HG03060 (cell line): ENCODE measurements around the gene HUNK.

ENCODE experiments used
- ATAC-seq: cut with Tn5 transposase; IDR thresholded peaks from one replicate; pipeline ENCODE4 v1.9.1; 2021; ENCODE audit warnings: low read depth, moderate number of reproducible peaks; ENCODE audit not compliant: unreplicated experiment

The HUNK gene

DNA sequence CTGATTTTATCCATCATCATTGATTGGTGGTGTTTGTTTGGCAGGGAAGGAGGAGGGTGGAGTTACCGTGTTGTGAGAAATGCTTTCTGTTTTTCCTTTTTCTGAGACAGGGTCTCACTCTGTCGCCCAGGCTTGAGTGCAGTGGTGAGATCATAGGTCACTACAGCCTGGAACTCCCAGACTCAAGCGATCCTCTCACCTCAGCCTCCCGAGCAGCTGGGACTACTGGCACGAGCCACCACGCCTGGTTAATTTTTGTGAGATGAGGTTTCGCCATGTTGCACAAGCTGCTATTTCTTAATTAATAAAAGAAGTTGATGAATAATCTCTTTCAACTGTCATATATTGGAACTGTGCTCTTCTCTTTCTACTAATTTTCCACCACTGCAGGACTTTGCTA is 44.3 kb downstream of the HUNK start:
- ATAC-seq: no peak

DNA sequence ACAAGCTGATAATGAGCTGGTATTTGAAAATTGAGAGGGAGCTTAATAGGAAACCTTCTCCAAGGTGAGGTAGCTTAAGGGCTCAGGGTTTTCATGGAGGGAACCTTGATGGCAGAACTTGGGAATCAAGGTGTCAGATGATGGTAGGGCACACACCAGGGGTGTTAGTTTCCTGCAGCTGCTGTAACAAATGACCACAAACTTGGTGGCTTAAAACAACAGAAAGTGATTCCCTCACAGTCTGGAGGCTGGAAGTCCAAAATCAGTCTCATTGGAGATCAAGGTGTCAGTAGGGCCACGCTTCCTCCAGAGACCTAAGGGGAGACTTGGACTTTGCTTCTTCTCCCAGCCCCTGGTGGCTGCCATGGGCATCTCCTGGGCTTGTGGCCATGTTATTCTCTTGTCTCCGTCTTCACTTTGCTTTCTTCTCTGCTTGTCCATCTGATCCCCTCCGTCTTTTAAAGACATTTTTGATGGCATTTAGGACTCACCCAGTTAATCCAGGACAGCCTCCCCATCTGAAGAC is 45.5 kb downstream of the HUNK start:
- no peak for ATAC-seq

DNA sequence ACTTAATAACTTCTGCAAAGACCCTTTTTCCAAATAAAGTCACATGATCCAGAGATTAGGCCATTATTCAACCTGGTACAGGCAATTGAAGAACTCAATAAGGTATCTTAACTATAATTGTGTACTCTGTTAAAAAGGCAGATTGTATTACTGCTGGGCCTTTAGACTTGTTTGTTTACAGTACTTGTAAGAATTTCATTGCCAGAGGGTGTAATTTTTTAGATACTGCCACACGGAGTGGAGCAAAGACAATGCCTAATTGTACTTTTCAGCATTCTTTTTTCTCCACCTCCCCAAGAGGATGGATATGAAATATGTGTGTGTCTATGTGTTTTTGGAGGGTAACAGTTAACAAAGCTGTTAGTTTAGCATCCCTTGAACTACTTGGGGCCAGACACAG is 47.5 kb downstream of the HUNK start:
- no peak for ATAC-seq

DNA sequence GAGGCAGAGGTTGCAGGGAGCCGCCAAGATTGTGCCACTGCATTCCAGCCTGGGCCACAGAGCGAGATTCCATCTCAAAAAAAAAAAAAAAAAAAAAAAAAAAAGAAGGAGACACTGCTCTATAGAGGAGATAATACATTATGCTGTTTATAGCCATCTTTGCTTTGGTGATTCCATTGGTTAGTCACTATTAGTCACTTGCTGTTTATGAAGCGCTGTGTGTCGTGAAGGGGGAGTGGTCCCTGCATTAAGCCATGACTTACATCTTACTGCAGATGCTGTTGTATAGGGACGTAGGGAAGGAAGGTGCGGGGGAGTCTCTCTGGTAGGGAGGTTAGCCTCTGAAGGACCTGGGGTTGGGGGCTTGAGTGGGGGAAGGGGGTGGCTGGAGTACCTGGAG is 48.3 kb downstream of the HUNK start:
- no peak for ATAC-seq

DNA sequence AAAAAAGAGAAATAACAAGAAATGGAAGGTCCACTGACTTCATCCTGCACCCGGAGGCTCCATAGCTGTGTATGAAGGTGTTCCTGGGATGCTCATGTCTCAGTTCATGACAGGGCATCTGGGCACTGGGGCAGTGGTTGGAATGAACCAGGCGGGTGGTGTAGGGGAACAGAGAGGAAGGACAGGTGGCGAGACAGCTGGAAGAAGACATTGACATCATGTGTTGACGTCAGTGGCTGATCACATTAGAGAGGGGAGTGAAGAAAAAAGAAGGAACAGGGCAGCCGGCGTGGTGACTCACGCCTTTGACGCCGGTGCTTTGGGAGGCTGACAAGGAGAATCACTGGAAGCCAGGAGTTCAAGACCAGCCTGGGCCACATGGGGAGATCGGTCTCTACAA is 50.1 kb downstream of the HUNK start:
- no peak for ATAC-seq

DNA sequence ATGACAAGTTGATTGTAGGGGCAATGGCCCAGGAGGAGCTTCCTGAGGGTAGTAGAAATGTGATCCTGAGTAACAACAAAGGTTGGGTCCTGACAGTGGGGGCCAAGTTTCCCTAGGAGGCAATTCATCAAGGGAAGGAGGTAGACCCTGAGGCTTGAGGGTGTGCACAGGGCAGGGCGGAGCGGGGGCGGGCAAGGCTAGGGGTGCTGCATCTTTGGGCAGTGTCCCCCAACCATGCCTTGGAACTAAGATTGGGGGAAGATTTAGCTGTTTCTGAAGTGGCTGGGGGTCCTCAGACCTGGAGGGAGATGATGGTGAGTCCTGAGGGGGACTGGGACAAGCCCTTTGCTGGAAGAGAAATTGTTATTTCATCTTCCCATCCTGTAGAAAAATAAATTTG is 50.9 kb downstream of the HUNK start:
- no peak for ATAC-seq

DNA sequence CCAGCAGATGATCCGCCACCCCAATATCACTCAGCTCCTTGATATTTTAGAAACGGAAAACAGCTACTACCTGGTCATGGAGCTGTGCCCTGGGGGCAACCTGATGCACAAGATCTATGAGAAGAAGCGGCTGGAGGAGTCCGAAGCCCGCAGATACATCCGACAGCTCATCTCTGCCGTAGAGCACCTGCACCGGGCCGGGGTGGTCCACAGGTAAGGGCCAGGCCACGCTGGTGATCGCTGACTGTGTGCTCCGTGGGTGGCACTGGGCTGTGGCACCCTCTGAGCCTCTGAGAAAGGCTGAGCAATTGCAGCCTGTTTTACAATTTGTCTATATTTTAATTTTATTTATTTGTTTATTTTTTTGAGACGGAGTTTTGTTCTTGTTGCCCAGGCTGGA is 51.7 kb downstream of the HUNK start:
- ATAC-seq: no peak

DNA sequence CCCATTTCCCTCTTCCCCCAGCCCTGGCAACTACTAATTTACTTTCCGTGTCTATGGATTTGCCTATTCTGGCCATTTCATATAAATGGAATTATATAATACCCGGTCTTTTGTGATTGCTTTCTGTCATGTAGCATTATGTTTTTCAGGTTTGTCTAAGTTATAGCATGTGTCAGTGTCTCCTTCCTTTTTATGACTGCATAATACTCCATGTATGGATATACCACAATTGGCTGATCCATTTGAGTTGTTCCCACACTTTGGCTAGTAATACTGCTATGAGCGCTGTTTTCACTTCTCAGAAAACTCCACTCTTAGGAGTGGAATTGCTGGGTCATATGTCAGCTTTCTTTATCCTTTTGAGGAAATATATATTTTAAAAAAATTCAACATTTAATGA is 53.7 kb downstream of the HUNK start:
- ATAC-seq: no peak

DNA sequence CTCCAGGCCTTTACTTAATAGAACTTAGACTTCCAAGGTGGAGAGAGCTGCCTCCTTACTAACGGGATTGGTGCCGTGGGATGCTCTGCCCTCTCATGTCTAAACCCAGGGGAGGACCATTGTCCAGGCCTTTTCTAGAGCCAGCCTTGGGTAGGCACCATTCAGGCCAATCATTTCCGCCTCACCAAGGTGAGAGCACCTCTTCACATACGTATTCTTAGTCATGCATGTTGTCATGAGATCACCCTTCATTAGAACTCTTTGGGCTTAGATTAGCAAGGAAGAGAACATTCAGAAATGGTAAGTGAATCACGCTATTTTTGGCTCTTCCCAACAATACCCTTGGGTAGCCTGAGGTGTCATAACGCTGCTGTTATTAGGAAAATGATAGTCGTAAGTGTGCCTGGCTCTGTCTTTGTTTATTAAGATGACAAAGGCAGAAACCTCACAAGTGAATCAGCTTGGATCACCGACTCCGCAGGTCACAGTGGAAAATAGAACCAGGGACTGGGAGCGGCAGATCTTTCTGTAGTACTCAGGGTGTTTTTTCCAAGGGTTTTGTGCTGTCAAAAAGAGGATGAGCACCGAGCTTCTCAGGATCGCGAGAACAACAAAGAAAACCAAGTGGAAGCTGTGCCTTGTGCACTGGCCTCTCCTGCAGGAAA is 55.0 kb downstream of the HUNK start:
- ATAC-seq: no peak

DNA sequence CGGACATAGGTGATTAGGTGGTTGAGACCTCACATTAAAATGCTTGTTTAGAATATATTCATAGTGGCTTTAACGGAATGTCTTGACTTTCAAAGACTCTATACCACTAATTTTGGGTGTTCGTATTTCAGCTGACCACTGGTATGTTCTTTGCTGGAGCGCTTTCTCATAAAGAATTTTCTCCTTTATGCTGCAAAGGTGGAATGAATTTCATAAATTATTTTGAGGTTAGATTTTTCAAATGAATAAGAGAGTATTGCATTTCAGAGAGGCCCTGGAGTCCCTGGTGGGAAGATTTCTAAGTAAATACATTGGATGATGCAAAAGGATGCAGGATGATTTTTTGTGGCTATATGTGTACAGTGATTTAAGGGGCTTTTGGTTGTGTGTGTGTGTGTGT is 55.8 kb downstream of the HUNK start:
- ATAC-seq: no peak

DNA sequence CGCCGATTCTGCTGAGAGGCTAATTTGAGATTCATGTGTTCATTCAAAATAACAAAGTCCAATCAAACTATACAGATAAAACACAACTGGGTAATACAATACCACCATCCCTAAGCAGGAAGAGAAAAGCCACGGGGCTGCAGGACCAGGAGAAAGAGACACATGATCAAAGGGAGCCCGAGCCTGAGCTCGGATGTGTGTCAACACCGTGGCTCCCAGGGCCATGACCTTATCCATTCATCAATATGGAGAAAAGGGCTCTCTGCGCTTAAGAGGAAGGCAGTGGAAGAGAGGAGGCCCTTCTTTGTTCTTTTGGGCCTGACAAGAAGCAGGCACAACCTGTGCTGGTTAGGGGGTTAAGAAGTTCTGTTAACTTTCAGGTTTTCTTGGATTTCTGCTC is 56.7 kb downstream of the HUNK start:
- no peak for ATAC-seq

DNA sequence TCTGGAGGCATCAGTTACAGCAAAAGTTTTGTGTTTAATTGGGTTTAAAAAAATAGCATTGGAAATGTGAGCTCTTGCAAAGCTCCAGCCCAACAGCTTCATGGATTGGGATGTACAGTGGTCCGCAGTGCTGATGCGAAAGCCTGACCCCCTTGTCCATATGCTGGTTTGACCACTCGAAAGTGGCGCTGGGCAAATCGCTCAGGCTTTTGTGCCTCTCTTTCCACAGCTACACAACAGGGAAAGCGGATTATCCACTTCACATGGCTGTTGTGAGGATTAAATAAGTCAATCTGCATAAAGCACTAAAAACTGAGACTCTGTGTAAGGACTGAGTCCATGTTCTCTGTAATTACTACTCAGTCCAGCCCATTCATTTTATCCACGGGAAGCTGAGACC is 57.2 kb downstream of the HUNK start:
- ATAC-seq: no peak

DNA sequence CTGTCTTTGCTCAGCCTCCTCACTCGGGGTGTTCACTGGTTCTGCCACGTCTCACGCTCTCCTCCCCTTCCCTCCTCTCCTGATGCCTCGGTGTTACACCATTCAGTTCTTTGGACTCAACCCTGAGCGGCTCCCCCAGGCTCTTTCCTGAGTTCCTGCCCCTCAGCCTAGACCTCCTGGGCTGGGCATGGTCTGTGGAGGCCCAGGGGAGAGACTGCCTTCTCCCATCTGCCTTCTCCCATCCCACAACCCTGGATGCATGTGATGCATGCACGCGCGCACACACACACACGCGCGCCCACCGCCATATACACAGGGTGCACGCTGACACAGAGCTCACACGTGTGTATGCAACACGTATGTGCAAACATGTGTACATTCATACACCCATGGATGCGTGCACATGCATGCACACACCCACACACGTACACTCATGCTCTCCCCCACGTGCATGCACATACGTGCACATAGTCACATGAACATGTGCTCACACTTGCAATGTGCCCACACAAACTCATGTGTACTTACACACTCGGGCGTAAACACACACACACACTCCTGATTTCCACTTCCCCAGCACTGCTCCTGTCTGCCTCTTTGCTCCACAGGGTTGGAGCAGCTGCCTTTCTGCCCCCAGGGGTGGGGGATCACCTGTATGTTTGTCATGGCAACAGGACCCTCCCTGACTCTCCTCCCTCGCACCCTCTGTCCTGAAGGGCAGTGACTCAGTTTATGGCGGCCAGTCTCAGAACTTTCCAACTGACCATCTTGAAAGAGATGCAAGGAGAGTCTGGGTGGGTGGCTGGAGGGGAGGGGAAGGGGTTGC is 59.0 kb downstream of the HUNK start:
- ATAC-seq: no peak

DNA sequence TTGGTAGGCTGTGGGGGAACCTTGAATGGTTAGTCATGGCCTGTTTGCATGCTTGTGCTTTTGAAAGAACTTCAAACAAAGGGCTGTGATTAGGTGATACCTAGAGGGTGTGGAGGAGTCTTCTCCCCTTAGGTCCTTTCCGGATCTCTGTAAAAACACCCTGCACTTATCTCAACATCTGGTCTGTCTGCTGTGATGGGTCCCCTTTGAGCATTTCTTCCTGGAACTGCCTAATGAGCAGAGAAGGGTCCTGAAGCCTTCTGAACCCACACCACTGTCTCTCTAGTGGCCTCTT is 59.6 kb downstream of the HUNK start:
- ATAC-seq: no peak

DNA sequence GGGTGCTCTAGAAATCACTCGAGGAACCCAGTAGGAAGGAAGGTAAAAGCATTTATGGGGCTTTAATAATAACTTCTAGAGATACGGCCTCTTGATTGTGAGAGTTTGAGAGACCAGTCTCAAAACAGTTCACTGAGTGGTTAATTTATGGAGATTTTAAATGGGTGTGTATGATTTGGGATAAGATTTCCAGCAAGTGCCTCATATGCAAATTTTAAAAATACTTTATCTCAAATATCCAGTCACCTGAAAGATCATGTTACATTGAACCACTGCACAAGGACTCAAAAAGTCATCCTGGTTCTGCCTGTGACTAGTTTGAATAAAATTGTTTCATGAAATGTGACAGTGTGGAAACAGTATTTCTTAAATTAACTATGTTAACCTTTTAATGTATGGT is 64.5 kb downstream of the HUNK start:
- no peak for ATAC-seq

DNA sequence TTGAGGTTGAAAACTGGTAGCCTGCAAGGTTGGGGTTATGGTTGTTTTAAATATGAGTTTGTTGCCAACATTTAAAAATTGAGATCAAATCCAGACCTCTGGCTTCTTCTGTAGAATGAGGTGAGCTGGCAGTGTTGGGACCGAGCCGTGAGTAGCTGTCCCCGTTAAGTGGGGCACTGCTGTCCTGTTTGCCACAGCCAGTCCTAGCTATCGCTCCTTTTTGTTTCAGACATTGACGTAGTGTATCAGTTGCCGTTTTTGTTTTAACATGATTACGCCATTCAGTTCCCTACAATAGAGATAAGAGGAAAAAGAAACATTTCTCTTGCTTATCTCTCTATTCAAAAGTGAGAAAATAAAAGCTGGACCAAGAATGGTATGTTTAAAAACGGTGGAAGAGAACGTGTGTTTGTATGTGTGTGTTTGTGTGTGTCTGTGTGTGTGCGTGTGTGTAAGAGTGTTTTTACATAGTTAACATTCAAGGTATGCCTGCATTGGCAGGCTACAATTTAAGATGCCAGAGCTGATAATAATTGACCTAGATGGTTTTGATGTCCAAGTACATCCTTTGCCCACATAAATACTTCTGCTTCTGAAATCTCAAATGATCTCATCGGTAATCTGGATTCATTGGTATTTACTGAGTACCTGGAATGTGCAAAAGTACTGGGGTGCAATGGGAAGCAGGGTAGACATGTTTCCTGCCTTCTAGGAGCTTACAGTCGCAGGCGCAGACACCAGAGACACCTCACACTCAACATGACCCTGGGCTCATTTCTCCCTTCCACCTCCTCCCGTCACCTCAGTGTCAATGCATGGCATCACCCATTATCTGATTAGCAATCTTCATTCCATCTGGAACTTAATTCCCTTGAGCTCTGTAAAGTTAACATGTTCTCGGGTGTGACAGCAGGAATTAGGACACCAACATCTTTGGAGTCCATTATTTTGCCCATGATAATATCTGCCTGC is 65.8 kb downstream of the HUNK start:
- ATAC-seq: no peak

DNA sequence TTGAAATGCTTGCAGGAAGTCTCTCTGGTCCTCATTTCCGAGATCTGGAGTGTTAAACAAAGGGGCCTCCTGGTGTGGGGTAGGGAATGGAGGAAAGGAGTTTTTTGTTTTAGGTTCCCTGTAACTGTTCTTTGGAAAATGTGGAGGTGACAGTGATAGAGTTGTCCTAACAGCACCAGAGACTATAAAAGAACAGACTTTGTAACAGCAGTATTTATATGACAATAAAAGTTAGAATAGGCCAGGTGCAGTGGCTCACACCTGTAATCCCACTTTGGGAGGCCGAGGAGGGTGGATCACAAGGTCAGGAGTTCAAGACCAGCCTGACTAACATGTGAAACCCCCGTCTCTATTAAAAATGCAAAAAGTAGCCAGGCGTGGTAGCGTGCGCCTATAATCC is 68.9 kb downstream of the HUNK start:
- no peak for ATAC-seq

DNA sequence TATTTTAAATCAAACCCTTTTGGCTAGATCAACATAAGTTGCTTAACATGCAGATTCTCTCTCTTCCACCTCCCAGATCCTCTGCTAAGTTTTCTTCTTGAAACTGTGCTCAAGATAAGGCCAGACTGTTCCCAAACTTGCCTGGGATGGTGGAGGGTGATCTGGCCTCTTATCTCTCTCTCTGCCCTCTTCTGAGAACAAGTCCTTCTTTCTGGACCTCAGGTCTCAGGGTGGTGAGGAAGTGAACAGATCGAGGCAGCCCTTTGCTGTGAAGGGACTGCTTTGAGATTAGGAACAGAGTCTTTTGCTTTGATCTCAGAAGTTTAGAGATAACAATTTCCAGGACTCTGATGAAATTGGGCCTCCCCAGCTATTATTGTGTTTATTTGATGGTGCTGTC is 70.7 kb downstream of the HUNK start:
- no peak for ATAC-seq

DNA sequence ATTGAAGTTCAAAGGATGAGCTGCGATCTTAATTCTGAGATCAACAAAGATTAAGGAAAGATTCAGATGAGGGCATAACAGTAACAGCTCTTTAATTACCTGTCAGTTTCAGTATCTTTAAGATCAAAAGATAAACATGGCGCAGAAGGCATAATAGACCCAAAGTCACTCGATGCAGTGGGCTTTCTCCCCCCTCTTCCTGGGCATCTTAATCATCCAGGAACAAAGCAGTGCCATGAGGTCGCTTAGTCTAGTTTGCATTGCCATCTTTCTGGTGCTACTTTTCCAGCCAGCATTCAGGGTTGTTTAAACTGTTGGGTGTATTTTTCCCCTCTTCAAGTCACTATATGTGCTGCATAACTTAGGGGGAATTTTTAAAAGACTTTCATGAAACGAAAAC is 72.3 kb downstream of the HUNK start:
- no peak for ATAC-seq

DNA sequence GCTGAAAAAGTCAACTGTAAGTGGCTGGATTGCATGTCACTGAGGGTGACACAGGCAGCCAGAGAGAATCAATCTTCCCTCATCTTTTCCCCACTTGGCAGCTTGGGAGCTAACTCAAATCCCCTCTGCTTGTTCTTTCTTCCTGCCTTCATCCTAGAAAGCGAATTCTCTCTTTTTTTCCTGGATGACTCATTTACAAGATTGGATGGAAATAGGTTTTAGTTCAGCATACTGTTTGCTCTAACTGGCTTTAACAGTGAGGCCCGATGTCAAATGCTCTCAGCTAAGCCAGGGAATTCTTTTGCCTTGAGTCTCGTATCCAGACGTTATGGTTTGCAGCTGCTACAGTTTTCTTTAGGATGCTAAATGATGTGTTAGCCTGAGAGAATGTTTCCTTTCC is 72.7 kb downstream of the HUNK start:
- no peak for ATAC-seq

DNA sequence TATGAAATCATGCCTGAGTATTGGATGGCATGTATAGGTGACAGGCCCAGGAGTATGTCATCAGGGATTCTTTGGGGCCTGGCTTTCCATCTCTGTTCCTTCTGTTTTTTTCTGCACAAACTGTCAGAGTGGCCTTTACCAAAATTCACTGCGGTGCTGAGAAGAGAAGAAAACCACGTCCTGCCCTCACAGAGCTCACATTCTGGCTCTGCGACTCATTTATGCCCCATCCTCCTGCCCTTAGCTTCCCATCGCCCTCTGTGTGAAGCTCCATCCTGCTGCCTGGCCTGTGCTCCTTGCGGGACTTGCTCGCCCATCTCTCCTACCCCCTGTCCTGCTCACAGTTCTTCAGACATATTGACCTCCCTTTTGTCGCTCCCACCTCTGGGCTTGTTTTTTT is 73.4 kb downstream of the HUNK start:
- ATAC-seq: no peak
